Testis (tissue), 2 donors: Measurements from ENCODE around the gene ITGB4.

Experiments
- CTCF ChIP-seq, 3 experiments: fragments of 450-650 bp in 2 of 3; fragments of 200-600 bp in 1 of 3; sonication (generic) in 1 of 3; IDR thresholded peaks; one replicate each; pipeline ENCODE4 v1.5.1; 2016 to 2019; ENCODE audit warnings: antibody characterized with exemption in 3 of 3, mild to moderate bottlenecking in 2 of 3, moderate library complexity in 1 of 3
- POLR2A ChIP-seq: fragments of 450-650 bp; IDR thresholded peaks from one replicate; pipeline ENCODE4 v1.6.1; 2017; ENCODE audit warnings: antibody characterized with exemption, mild to moderate bottlenecking, moderate library complexity

DNA sequence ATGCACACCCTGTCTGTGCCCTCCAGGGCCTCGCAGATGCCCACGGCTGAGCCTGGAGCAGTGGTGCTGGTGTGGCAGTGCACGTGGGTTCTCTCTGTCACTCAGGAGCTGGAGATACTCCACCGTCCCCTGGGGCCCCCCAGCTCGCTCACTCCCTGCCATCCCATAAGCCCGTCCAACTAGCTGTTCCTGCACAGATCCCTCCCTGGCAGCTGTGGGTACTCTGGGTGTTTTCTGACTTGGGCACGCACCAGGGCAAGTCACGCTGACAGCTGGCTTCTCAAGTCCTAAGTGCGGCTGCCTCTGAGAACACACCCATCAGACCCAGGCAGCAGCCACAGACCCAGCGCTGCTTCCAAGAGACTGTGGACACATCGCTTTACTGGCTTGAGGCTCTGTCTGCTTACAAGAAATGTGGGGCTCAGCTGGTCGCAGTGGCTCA, 25.4 kb upstream of the ITGB4 start:
- TF ChIP-seq CTCF (IDR thresholded peaks at IDR 0.05) (no peak), POLR2A (no peak)
